H9 (cell line): Measurements from ENCODE around the gene FFAR1. TPM values are rescaled to one million over a fixed set of nuclear protein-coding genes. Genes with fewer than 3 reads are reported as not detected.

Experiments used
- DNase-seq: peaks from one replicate; pipeline ENCODE4 v3.0.0-alpha.2; 2017
- H2AFZ ChIP-seq: one replicate; pipeline ENCODE4 v1.6.1; 2013; ENCODE audit warnings: mild to moderate bottlenecking, low read length, control low read depth, moderate library complexity
- H2AK5ac ChIP-seq: 2 replicates; pipeline ENCODE4 v1.6.1; 2013; ENCODE audit warnings: low read length, control low read depth, mixed read lengths; ENCODE audit not compliant: insufficient read length
- H2BK120ac ChIP-seq: one replicate; pipeline ENCODE4 v1.6.1; 2013; ENCODE audit warnings: low read depth, mild to moderate bottlenecking, low read length, control low read depth, inconsistent platforms; ENCODE audit not compliant: poor library complexity, severe bottlenecking
- H2BK12ac ChIP-seq: 2 replicates; pipeline ENCODE4 v1.6.1; 2013; ENCODE audit warnings: low read length, control low read depth, mixed read lengths, low read depth; ENCODE audit not compliant: insufficient read length
- H2BK15ac ChIP-seq: 2 replicates; pipeline ENCODE4 v1.6.1; 2013; ENCODE audit warnings: low read depth, low read length, control low read depth
- H2BK20ac ChIP-seq: one replicate; pipeline ENCODE4 v1.6.1; 2013; ENCODE audit warnings: low read depth, mild to moderate bottlenecking, low read length, control low read depth, inconsistent platforms; ENCODE audit not compliant: poor library complexity, severe bottlenecking
- H2BK5ac ChIP-seq: 2 replicates; pipeline ENCODE4 v1.6.1; 2013; ENCODE audit warnings: low read length, control low read depth, mixed read lengths; ENCODE audit not compliant: insufficient read length
- H3K14ac ChIP-seq: 2 replicates; pipeline ENCODE4 v1.6.1; 2013; ENCODE audit warnings: low read length, control low read depth; ENCODE audit not compliant: insufficient read depth
- H3K18ac ChIP-seq: 2 replicates; pipeline ENCODE4 v1.6.1; 2013; ENCODE audit warnings: low read depth, mild to moderate bottlenecking, mixed read lengths, low read length, control low read depth; ENCODE audit not compliant: insufficient read length
- H3K23ac ChIP-seq: 2 replicates; pipeline ENCODE4 v1.6.1; 2013; ENCODE audit warnings: low read length, control low read depth, mixed read lengths, low read depth; ENCODE audit not compliant: insufficient read length
- H3K23me2 ChIP-seq: 2 replicates; pipeline ENCODE4 v1.6.1; 2013; ENCODE audit warnings: low read depth, mild to moderate bottlenecking, mixed read lengths, low read length, control low read depth; ENCODE audit not compliant: insufficient read length, poor library complexity, severe bottlenecking
- H3K27ac ChIP-seq: 2 replicates; pipeline ENCODE4 v1.5.1; 2013; ENCODE audit warnings: low read length, control low read depth, mixed read lengths, low read depth; ENCODE audit not compliant: insufficient read length
- H3K27me3 ChIP-seq: 2 replicates; pipeline ENCODE4 v1.6.1; 2013; ENCODE audit warnings: low read length, control low read depth, inconsistent platforms; ENCODE audit not compliant: insufficient read depth
- H3K4ac ChIP-seq: 2 replicates; pipeline ENCODE4 v1.6.1; 2013; ENCODE audit warnings: low read depth, mild to moderate bottlenecking, control low read depth, inconsistent platforms, low read length, moderate library complexity
- H3K4me1 ChIP-seq: 2 replicates; pipeline ENCODE4 v1.6.1; 2013; ENCODE audit warnings: low read length, control low read depth, inconsistent platforms; ENCODE audit not compliant: insufficient read depth
- H3K4me2 ChIP-seq: 2 replicates; pipeline ENCODE4 v1.6.1; 2013; ENCODE audit warnings: low read length, control low read depth, mixed read lengths; ENCODE audit not compliant: insufficient read length, insufficient read depth
- H3K56ac ChIP-seq: 2 replicates; pipeline ENCODE4 v1.6.1; 2013; ENCODE audit warnings: low read depth, mild to moderate bottlenecking, mixed read lengths, low read length, control low read depth; ENCODE audit not compliant: insufficient read length
- H3K79me1 ChIP-seq: 2 replicates; pipeline ENCODE4 v1.6.1; 2013; ENCODE audit warnings: low read depth, mild to moderate bottlenecking, moderate library complexity, low read length, control low read depth, inconsistent platforms; ENCODE audit not compliant: insufficient read depth, poor library complexity, severe bottlenecking
- H3K79me2 ChIP-seq: 2 replicates; pipeline ENCODE4 v1.6.1; 2013; ENCODE audit warnings: low read length, control low read depth, inconsistent platforms; ENCODE audit not compliant: insufficient read depth
- H3K9ac ChIP-seq: 2 replicates; pipeline ENCODE4 v1.6.1; 2013; ENCODE audit warnings: low read length, control low read depth, mixed read lengths; ENCODE audit not compliant: insufficient read length; ENCODE audit errors: extremely low read depth
- H3K9me3 ChIP-seq: one replicate; pipeline ENCODE4 v1.6.1; 2013; ENCODE audit warnings: low read depth, low read length, inconsistent platforms; ENCODE audit not compliant: control insufficient read depth
- H3T11ph ChIP-seq: one replicate; pipeline ENCODE4 v1.6.1; 2013; ENCODE audit warnings: mild to moderate bottlenecking, low read length, control low read depth, inconsistent platforms
- H4K20me1 ChIP-seq: one replicate; pipeline ENCODE4 v1.6.1; 2013; ENCODE audit not compliant: control insufficient read depth, insufficient read length, insufficient read depth
- H4K5ac ChIP-seq: 2 replicates; pipeline ENCODE4 v1.6.1; 2013; ENCODE audit warnings: low read depth, mild to moderate bottlenecking, mixed read lengths, low read length, control low read depth; ENCODE audit not compliant: insufficient read length
- H4K8ac ChIP-seq: replicated peaks from 2 replicates; pipeline ENCODE4 v1.6.1; 2013; ENCODE audit warnings: low read length, control low read depth, mixed read lengths, low read depth; ENCODE audit not compliant: insufficient read length
- H4K91ac ChIP-seq: 2 replicates; pipeline ENCODE4 v1.6.1; 2013; ENCODE audit warnings: low read depth, mild to moderate bottlenecking, moderate library complexity, mixed read lengths, low read length, control low read depth; ENCODE audit not compliant: insufficient read length
- H3K27ac Mint-ChIP-seq, 3 experiments: 2 replicates in 2 of 3; 3 replicates in 1 of 3; pipeline ENCODE4 v1.8.0; 2020 to 2021; ENCODE audit warnings: mixed read lengths in 3 of 3, mild to moderate bottlenecking in 1 of 3, moderate library complexity in 1 of 3
- H3K27me3 Mint-ChIP-seq: 2 replicates; pipeline ENCODE4 v1.8.0; 2021; ENCODE audit warnings: low read depth, mild to moderate bottlenecking, moderate library complexity, mixed read lengths
- H3K36me3 Mint-ChIP-seq, 3 experiments: 2 replicates in 2 of 3; 3 replicates in 1 of 3; pipeline ENCODE4 v1.8.0; 2020 to 2021; ENCODE audit warnings: low read depth in 3 of 3, mixed read lengths in 3 of 3; ENCODE audit not compliant: insufficient read depth in 1 of 3
- H3K4me1 Mint-ChIP-seq, 2 experiments: 2 replicates each; pipeline ENCODE4 v1.8.0; 2020; ENCODE audit warnings: mixed read lengths in 2 of 2
- H3K4me3 Mint-ChIP-seq, 2 experiments: 2 replicates in 1 of 2; 3 replicates in 1 of 2; pipeline ENCODE4 v1.8.0; 2020 to 2021; ENCODE audit warnings: mild to moderate bottlenecking in 2 of 2, mixed read lengths in 2 of 2, moderate library complexity in 1 of 2
- H3K9me3 Mint-ChIP-seq, 2 experiments: 2 replicates in 1 of 2; 3 replicates in 1 of 2; pipeline ENCODE4 v1.8.0; 2020; ENCODE audit warnings: mild to moderate bottlenecking in 2 of 2, mixed read lengths in 2 of 2, moderate library complexity in 1 of 2
- WGBS: extraction: QIAGEN DNeasy Blood & Tissue Kit; methylation state at CpG from one replicate; pipeline ENCODE4 v1.1.7; 2013; ENCODE audit warnings: missing lambda C conversion rate, low lambda C conversion rate, mixed read lengths; ENCODE audit not compliant: insufficient read length; ENCODE audit errors: extremely low coverage; 5-methylcytosine and 5-hydroxymethylcytosine counted together
- total RNA-seq: library from RNA; stranded (reverse); gene quantifications from 2 replicates; pipeline ENCODE4 v1.2.1, GENCODE V29; 2021
- TF ChIP-seq, protein P1 (sequence below): fragments of 200-600 bp; sonication (generic); conservative IDR thresholded peaks from 3 replicates; pipeline ENCODE4 v1.8.0; 2021; ENCODE audit warnings: antibody characterized with exemption, mild to moderate bottlenecking

FFAR1 gene
- total RNA-seq, 1 experiment from 2014 or later: not detected

DNA sequence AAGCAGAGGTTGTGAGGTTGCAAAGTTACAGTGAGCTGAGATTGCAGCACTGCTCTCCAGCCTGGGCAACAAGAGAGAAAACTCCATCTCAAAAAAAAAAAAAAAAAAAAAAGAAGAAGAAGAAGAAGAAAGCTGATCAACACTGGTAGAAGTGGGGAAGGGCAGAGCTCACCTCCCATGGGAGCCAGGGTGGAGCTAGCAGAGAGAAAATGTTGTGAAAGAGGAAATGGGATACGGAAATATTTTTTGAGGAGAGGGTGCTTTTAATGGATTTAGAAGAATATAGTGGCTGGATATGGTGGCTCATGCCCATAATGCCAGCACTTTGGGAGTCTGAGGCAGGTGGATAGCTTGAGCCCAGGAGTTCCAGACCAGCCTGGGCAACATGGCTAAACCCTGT lies 30.0 kb downstream of the FFAR1 start:
- H4K91ac ChIP-seq: no peak overlapping the region
- no peak overlapping the region for H2BK120ac ChIP-seq
- H3K9me3 Mint-ChIP-seq: peaks cover 19 to 21% of the 10 kb centered on the region in 2 experiments
- DNase-seq: no peak
- no peak overlapping the region for H3K9ac ChIP-seq
- H3K27ac ChIP-seq: no peak overlapping the region
- H2BK20ac ChIP-seq: no peak overlapping the region
- H3K4ac ChIP-seq: no peak overlapping the region
- no peak overlapping the region for H2BK12ac ChIP-seq
- H2AFZ ChIP-seq: no peak overlapping the region
- no peak overlapping the region for H3K18ac ChIP-seq
- no CpG with 5 or more reads among the region's 1 CpG for WGBS
- H3K4me1 Mint-ChIP-seq: peaks cover 23 to 24% of the 10 kb centered on the region in 2 experiments
- H3K27me3 ChIP-seq: no peaks in the 10 kb centered on the region
- no peak overlapping the region for H3K4me2 ChIP-seq
- peaks cover 41% of the 10 kb centered on the region for H3K27me3 Mint-ChIP-seq
- no peak overlapping the region for H2AK5ac ChIP-seq
- H3K79me1 ChIP-seq: no peaks in the 10 kb centered on the region
- no peak overlapping the region for H4K8ac ChIP-seq
- no peaks in the 10 kb centered on the region for H3K23me2 ChIP-seq
- H3K9me3 ChIP-seq: no peaks in the 10 kb centered on the region
- no peak overlapping the region for H2BK15ac ChIP-seq
- no peak overlapping the region for H3T11ph ChIP-seq
- TF ChIP-seq, protein P1, sequence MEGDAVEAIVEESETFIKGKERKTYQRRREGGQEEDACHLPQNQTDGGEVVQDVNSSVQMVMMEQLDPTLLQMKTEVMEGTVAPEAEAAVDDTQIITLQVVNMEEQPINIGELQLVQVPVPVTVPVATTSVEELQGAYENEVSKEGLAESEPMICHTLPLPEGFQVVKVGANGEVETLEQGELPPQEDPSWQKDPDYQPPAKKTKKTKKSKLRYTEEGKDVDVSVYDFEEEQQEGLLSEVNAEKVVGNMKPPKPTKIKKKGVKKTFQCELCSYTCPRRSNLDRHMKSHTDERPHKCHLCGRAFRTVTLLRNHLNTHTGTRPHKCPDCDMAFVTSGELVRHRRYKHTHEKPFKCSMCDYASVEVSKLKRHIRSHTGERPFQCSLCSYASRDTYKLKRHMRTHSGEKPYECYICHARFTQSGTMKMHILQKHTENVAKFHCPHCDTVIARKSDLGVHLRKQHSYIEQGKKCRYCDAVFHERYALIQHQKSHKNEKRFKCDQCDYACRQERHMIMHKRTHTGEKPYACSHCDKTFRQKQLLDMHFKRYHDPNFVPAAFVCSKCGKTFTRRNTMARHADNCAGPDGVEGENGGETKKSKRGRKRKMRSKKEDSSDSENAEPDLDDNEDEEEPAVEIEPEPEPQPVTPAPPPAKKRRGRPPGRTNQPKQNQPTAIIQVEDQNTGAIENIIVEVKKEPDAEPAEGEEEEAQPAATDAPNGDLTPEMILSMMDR: no peak
- no peaks in the 10 kb centered on the region; a peak in 1 of 7 replicates for H3K36me3 Mint-ChIP-seq
- H4K20me1 ChIP-seq: no peaks in the 10 kb centered on the region
- H4K5ac ChIP-seq: no peak overlapping the region
- no peak overlapping the region for H3K14ac ChIP-seq
- 0 out of 2 replicates have a peak, but pooled peaks cover 2% of the 10 kb centered on the region for H3K4me1 ChIP-seq
- no peak overlapping the region for H3K27ac Mint-ChIP-seq
- H2BK5ac ChIP-seq: no peak overlapping the region
- H3K79me2 ChIP-seq: no peaks in the 10 kb centered on the region
- H3K4me3 Mint-ChIP-seq: no peak overlapping the region
- H3K23ac ChIP-seq: no peak overlapping the region
- H3K56ac ChIP-seq: no peak overlapping the region
